ENCODE measurements around the gene MYF5. TPM values are rescaled to one million over a fixed set of nuclear protein-coding genes. Genes with fewer than 3 reads are reported as not detected.

MYF5 gene
- total and polyA plus RNA-seq, 10 of the 15 experiments (the other 5 are each of a cell fraction or from before 2014, with no cell fraction given) = not detected

DNA sequence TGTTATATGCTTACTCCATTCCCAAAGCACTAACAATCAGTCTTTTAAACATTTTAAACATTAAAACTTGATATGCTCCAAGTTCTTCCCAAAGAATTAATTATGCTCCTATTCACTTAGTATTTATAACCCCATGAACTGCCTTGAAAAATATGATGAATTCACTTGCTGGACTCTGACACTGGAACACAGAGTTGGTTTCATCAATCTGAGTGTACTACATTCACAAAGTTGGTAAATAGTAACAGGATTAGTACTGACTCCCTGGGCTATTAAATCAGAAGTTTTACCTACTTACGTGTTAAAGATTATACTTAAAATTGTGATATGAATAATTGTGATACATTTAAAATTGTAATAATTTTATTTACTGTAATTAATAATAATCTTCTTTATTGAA lies 26.6 kb upstream of the MYF5 start:
- no peak for FAIRE-seq
- no peaks in the 10 kb centered on the region for H3K27me3 ChIP-seq (replicated peaks in 1 of 2; ENCODE audit: control insufficient read depth in 2 of 2, insufficient read depth in 2 of 2, low read length in 1 of 2)
- no peak overlapping the region for H2AFZ ChIP-seq (ENCODE audit: control insufficient read depth, low read depth, low read length)
- no peaks in the 10 kb centered on the region for H3K9me3 ChIP-seq (replicated peaks; ENCODE audit: control insufficient read depth, insufficient read depth, low read length)
- ChIA-PET SMC1A (ENCODE audit: uncharacterized antibody, unreplicated experiment) (no interaction called here), POLR2A (no interaction called here), CTCF (interaction anchor here (0.7 kb wide), 1 partner anchor 821 kb away, joined by 3 read pairs; no protein-coding TSS in a partner anchor), RAD21 (ENCODE audit: unreplicated experiment) (no interaction called here)
- H3K9ac ChIP-seq (ENCODE audit: control insufficient read depth, insufficient read depth, low read length) = no peak overlapping the region
- intact Hi-C loops (cut with micrococcal nuclease; ENCODE audit: unreplicated experiment) = no loop called here
- no peak for DNase-seq (ENCODE audit: low read depth, low spot score)
- in situ Hi-C loops (cut with MboI) = no loop called here
- no peaks in the 10 kb centered on the region for H3K79me2 ChIP-seq (ENCODE audit: control insufficient read depth, insufficient read depth, low read length)
- H3K4me2 ChIP-seq (ENCODE audit: control insufficient read depth, insufficient read depth) = no peak overlapping the region
- no peak overlapping the region for H3K27ac ChIP-seq (ENCODE audit: control insufficient read depth, insufficient read depth)
- H3K36me3 ChIP-seq (ENCODE audit: control insufficient read depth in 2 of 2, insufficient read depth in 2 of 2, low read length in 1 of 2) = no peaks in the 10 kb centered on the region
- no peak for TF ChIP-seq NRF1 (conservative IDR thresholded peaks at IDR 0.05; ENCODE audit: low read depth, low read length)
- TF ChIP-seq NR2C2 (IDR thresholded peaks at IDR 0.05; ENCODE audit: borderline replicate concordance, control insufficient read depth, insufficient read length, low read depth) = no peak
- TF ChIP-seq, protein P1, sequence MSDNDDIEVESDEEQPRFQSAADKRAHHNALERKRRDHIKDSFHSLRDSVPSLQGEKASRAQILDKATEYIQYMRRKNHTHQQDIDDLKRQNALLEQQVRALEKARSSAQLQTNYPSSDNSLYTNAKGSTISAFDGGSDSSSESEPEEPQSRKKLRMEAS (IDR thresholded peaks at IDR 0.05; ENCODE audit: low read depth, low read length) = no peak
- TF ChIP-seq ZNF384 (IDR thresholded peaks at IDR 0.05; ENCODE audit: borderline replicate concordance, low read depth, low read length) = no peak
- TF ChIP-seq BACH1 (IDR thresholded peaks at IDR 0.05; ENCODE audit: borderline replicate concordance) = no peak
- TF ChIP-seq ZBED1 (IDR thresholded peaks at IDR 0.05; ENCODE audit: borderline replicate concordance) = no peak
- no peak for TF ChIP-seq FOS (IDR thresholded peaks at IDR 0.05; ENCODE audit: borderline replicate concordance, extremely low read depth, insufficient read length)
- no peak for TF ChIP-seq RBBP5 (conservative IDR thresholded peaks at IDR 0.05)
- no peak for TF ChIP-seq FOXM1 (IDR thresholded peaks at IDR 0.05; ENCODE audit: low read depth, low read length)
- TF ChIP-seq CHD2 (IDR thresholded peaks at IDR 0.05; ENCODE audit: borderline replicate concordance, low read depth, low read length) = no peak
- TF ChIP-seq RCOR1 (conservative IDR thresholded peaks at IDR 0.05; ENCODE audit: low read depth, low read length) = no peak
- TF ChIP-seq CBFB (IDR thresholded peaks at IDR 0.05; ENCODE audit: low read depth) = no peak
- no peak for TF ChIP-seq RAD21 (IDR thresholded peaks at IDR 0.05; ENCODE audit: insufficient read depth, low read depth, low read length)
- TF ChIP-seq SREBF1 (IDR thresholded peaks at IDR 0.05; ENCODE audit: low read length) = no peak
- no peak for TF ChIP-seq MTA2 (IDR thresholded peaks at IDR 0.05; ENCODE audit: low read depth)
- TF ChIP-seq ZSCAN29 (IDR thresholded peaks at IDR 0.05) = no peak
- H3K4me1 ChIP-seq (ENCODE audit: control insufficient read depth, insufficient read depth, low read length) = no peaks in the 10 kb centered on the region
- H3K4me3 ChIP-seq = no peak overlapping the region
- no peak for ATAC-seq
- no peaks in the 10 kb centered on the region for H4K20me1 ChIP-seq (ENCODE audit: control insufficient read depth, insufficient read depth)
- 86% methylated on average over 1 of the region's 1 CpG for WGBS (ENCODE audit: insufficient coverage, insufficient replicate concordance, low lambda C conversion rate, missing lambda C conversion rate)
- BruUV-seq (replicated peaks) = no TSS peak

Data from GM12878 (cell line).